ENCODE measurements around the gene RGP1. TPM values are rescaled to one million over a fixed set of nuclear protein-coding genes. Genes with fewer than 3 reads are reported as not detected.
A peak's percentile ranks its signal among the peaks of the same experiment; 100 is the strongest.

The RGP1 gene
- total RNA-seq, 1 donor from 2014 or later = 34.6 TPM

GRCh38 chr9:35746583-35746982, 2.5 kb upstream of the RGP1 start:
- DNase-seq (no peak), ATAC-seq (no peak)
- peak overlapping the region; percentile 98 for H3K4me3 ChIP-seq
- no peak overlapping the region for H3K27ac ChIP-seq
- TF ChIP-seq CTCF (IDR thresholded peaks at IDR 0.05) = no peak
- no peaks in the 10 kb centered on the region for H3K27me3 ChIP-seq
- H3K9me3 ChIP-seq = no peaks in the 10 kb centered on the region
- intact Hi-C loops (cut with DNase I) = no loop called here
- H3K4me1 ChIP-seq = peaks cover 42% of the 10 kb centered on the region
- H3K36me3 ChIP-seq = peaks cover 53% of the 10 kb centered on the region

- peaks cover 53% of the 10 kb centered on the region for H3K36me3 ChIP-seq
- DNase-seq (no peak), ATAC-seq (no peak)
- H3K27ac ChIP-seq = peak overlapping the region; percentile 91
- H3K4me3 ChIP-seq = peak overlapping the region; percentile 98
- no peak for TF ChIP-seq CTCF (IDR thresholded peaks at IDR 0.05)
- no peaks in the 10 kb centered on the region for H3K9me3 ChIP-seq
- intact Hi-C loops (cut with DNase I) = no loop called here
- H3K27me3 ChIP-seq = no peaks in the 10 kb centered on the region
- H3K4me1 ChIP-seq = peaks cover 42% of the 10 kb centered on the region
Observed at GRCh38 chr9:35748242-35748857, 737 bp upstream of the RGP1 start.

- H3K36me3 ChIP-seq = peaks cover 43% of the 10 kb centered on the region
- no peak for TF ChIP-seq CTCF (IDR thresholded peaks at IDR 0.05)
- H3K27me3 ChIP-seq = no peaks in the 10 kb centered on the region
- peak; percentile 78 for DNase-seq
- ATAC-seq = peak; percentile 57
- H3K27ac ChIP-seq = peak overlapping the region; percentile 91
- H3K9me3 ChIP-seq = no peaks in the 10 kb centered on the region
- peaks cover 42% of the 10 kb centered on the region for H3K4me1 ChIP-seq
- intact Hi-C loops (cut with DNase I) = no loop called here
- peak overlapping the region; percentile 98 for H3K4me3 ChIP-seq
Observed at GRCh38 chr9:35749515-35750255, 598 bp downstream of the RGP1 start.

GRCh38 chr9:35750256-35750531, 1.1 kb downstream of the RGP1 start:
- Histone ChIP-seq H3K27me3 (no peaks in the 10 kb centered on the region), H3K27ac (peak overlapping the region; percentile 91), H3K9me3 (no peaks in the 10 kb centered on the region), H3K4me3 (peak overlapping the region; percentile 98), H3K36me3 (peaks cover 38% of the 10 kb centered on the region), H3K4me1 (peaks cover 38% of the 10 kb centered on the region)
- ATAC-seq (no peak), DNase-seq (no peak)
- intact Hi-C loops (cut with DNase I) = no loop called here
- TF ChIP-seq CTCF (IDR thresholded peaks at IDR 0.05) = no peak

- H3K4me3 ChIP-seq = no peak overlapping the region
- no peaks in the 10 kb centered on the region for H3K9me3 ChIP-seq
- no peak overlapping the region for H3K27ac ChIP-seq
- H3K4me1 ChIP-seq = peaks cover 31% of the 10 kb centered on the region
- DNase-seq (no peak), ATAC-seq (no peak)
- H3K36me3 ChIP-seq = peaks cover 32% of the 10 kb centered on the region
- TF ChIP-seq CTCF (IDR thresholded peaks at IDR 0.05) = no peak
- intact Hi-C loops (cut with DNase I) = no loop called here
- no peaks in the 10 kb centered on the region for H3K27me3 ChIP-seq
Observed at GRCh38 chr9:35753466-35753865, 4.4 kb downstream of the RGP1 start.
